ENCODE measurements around the gene MED13L.
"Not testable (repeated sequence)": the region's sequence is repeated elsewhere in the genome, so short reads cannot be mapped to it uniquely, and the experiment has no call there.

Gene MED13L

GRCh38 chr12:116303066-116303465 is 25.6 kb upstream of the MED13L start:
- DNase-seq = no peak

- DNase-seq = no peak
Observed at GRCh38 chr12:116302166-116303058, 24.9 kb upstream of the MED13L start.

- no peak for DNase-seq
Observed at GRCh38 chr12:116301621-116302020, 24.1 kb upstream of the MED13L start.

GRCh38 chr12:116299665-116300328 is 22.3 kb upstream of the MED13L start:
- DNase-seq = no peak

GRCh38 chr12:116299064-116299463 is 21.6 kb upstream of the MED13L start:
- DNase-seq = no peak

- DNase-seq = no peak
Observed at GRCh38 chr12:116298578-116298977, 21.1 kb upstream of the MED13L start.

- no peak for DNase-seq
Observed at GRCh38 chr12:116297224-116297834, 19.8 kb upstream of the MED13L start.

GRCh38 chr12:116295327-116296263 is 18.1 kb upstream of the MED13L start:
- no peak for DNase-seq

- no peak for DNase-seq
Observed at GRCh38 chr12:116294454-116295165, 17.1 kb upstream of the MED13L start.

- DNase-seq = no peak
Observed at GRCh38 chr12:116293687-116294453, 16.4 kb upstream of the MED13L start.

- DNase-seq = no peak
Observed at GRCh38 chr12:116291218-116291617, 13.7 kb upstream of the MED13L start.

GRCh38 chr12:116288735-116289134 is 11.2 kb upstream of the MED13L start:
- no peak for DNase-seq

- DNase-seq = no peak
Observed at GRCh38 chr12:116287842-116288301, 10.4 kb upstream of the MED13L start.

GRCh38 chr12:116284396-116284795 is 6.9 kb upstream of the MED13L start:
- no peak for DNase-seq

- DNase-seq = not testable (repeated sequence)
Observed at GRCh38 chr12:116283881-116284280, 6.4 kb upstream of the MED13L start.

- DNase-seq = no peak
Observed at GRCh38 chr12:116282371-116283286, 5.1 kb upstream of the MED13L start.

GRCh38 chr12:116280595-116281290 is 3.2 kb upstream of the MED13L start:
- no peak for DNase-seq

GRCh38 chr12:116278667-116279066 is 1.2 kb upstream of the MED13L start:
- no peak for DNase-seq

- no peak for DNase-seq
Observed at GRCh38 chr12:116278279-116278626, 760 bp upstream of the MED13L start.
